ENCODE data around the gene ZNF714.

Gene ZNF714

GRCh38 chr19:21082011-21082975 lies at the start of gene ZNF714:
TSS of gene ZNF714 (plus strand) at chr19:21082203. CDS start at chr19:21098269, 16,066 bp downstream.
- H3K4me1 ChIP-seq = peaks cover 0 to 20% (median 15%) of the 10 kb centered on the region in 10 experiments; a peak in 18 of 20 replicates
- no peaks in the 10 kb centered on the region for H3K27me3 ChIP-seq
- H3K36me3 ChIP-seq = peaks cover 39 to 83% (median 61%) of the 10 kb centered on the region in 11 experiments
- peaks cover 0 to 5% (median 0%) of the 10 kb centered on the region in 11 experiments; a peak in 3 of 22 replicates for H3K9me3 ChIP-seq (replicated peaks in 1 of 11)
- H3K9ac ChIP-seq = peak within 1 kb of the TSS; percentile 79 to 87 (median 85)
- H3K4me3 ChIP-seq = peak within 1 kb of the TSS; percentile 60 to 75 (median 68)
- H4K20me1 ChIP-seq = no peaks in the 10 kb centered on the region
- peak within 1 kb of the TSS; percentile 32 to 69 (median 63) for H3K4me2 ChIP-seq
- no peak for TF ChIP-seq Cebpa-rat (IDR thresholded peaks at IDR 0.05)
- H3K27ac ChIP-seq = peak within 1 kb of the TSS; percentile 69 to 88 (median 82); a peak in 21 of 22 replicates

- Histone ChIP-seq H3K9me3 (replicated peaks in 1 of 11) (peaks cover 94 to 99% (median 96%) of the 10 kb centered on the region in 11 experiments), H3K9ac (no peak overlapping the region), H3K36me3 (peaks cover 92 to 99% (median 96%) of the 10 kb centered on the region in 11 experiments), H4K20me1 (peaks cover 0 to 30% (median 0%) of the 10 kb centered on the region in 11 experiments; a peak in 4 of 22 replicates), H3K4me2 (no peak overlapping the region), H3K4me3 (peak overlapping the region in 1 of 10 experiments; percentile 7; a peak in 2 of 20 replicates), H3K27me3 (no peaks in the 10 kb centered on the region), H3K27ac (no peak overlapping the region), H3K4me1 (peaks cover 0 to 7% (median 0%) of the 10 kb centered on the region in 10 experiments; a peak in 2 of 20 replicates)
- no peak for TF ChIP-seq Cebpa-rat (IDR thresholded peaks at IDR 0.05)
Measured at GRCh38 chr19:21045028-21045427, 37.0 kb upstream of the ZNF714 start.

GRCh38 chr19:21046489-21046888 lies 35.5 kb upstream of the ZNF714 start:
- Histone ChIP-seq H3K9me3 (replicated peaks in 1 of 11) (peaks cover 95 to 99% (median 97%) of the 10 kb centered on the region in 11 experiments), H3K4me1 (peaks cover 0 to 7% (median 0%) of the 10 kb centered on the region in 10 experiments; a peak in 2 of 20 replicates), H4K20me1 (peaks cover 0 to 30% (median 0%) of the 10 kb centered on the region in 11 experiments; a peak in 4 of 22 replicates), H3K9ac (no peak overlapping the region), H3K27me3 (no peaks in the 10 kb centered on the region), H3K27ac (no peak overlapping the region), H3K36me3 (peaks cover 94 to 99% (median 96%) of the 10 kb centered on the region in 11 experiments), H3K4me3 (peak overlapping the region in 1 of 10 experiments; percentile 28; a peak in 1 of 20 replicates), H3K4me2 (no peak overlapping the region)
- no peak for TF ChIP-seq Cebpa-rat (IDR thresholded peaks at IDR 0.05)

GRCh38 chr19:21047716-21048115 lies 34.3 kb upstream of the ZNF714 start:
- peaks cover 0 to 30% (median 0%) of the 10 kb centered on the region in 11 experiments; a peak in 4 of 22 replicates for H4K20me1 ChIP-seq
- peak overlapping the region in 4 of 10 experiments; percentile 1 to 16 (median 10); a peak in 2 of 20 replicates for H3K4me3 ChIP-seq
- no peak overlapping the region for H3K27ac ChIP-seq
- peak overlapping the region in 2 of 11 experiments; percentile 2 to 40; a peak in 1 of 22 replicates for H3K4me2 ChIP-seq
- no peaks in the 10 kb centered on the region for H3K27me3 ChIP-seq
- peaks cover 0 to 7% (median 0%) of the 10 kb centered on the region in 10 experiments; a peak in 2 of 20 replicates for H3K4me1 ChIP-seq
- peaks cover 94 to 99% (median 96%) of the 10 kb centered on the region in 11 experiments for H3K36me3 ChIP-seq
- H3K9ac ChIP-seq = no peak overlapping the region
- no peak for TF ChIP-seq Cebpa-rat (IDR thresholded peaks at IDR 0.05)
- peaks cover 95 to 99% (median 97%) of the 10 kb centered on the region in 11 experiments for H3K9me3 ChIP-seq (replicated peaks in 1 of 11)

GRCh38 chr19:21052902-21053301 lies 29.1 kb upstream of the ZNF714 start:
- Histone ChIP-seq H3K4me2 (no peak overlapping the region), H3K36me3 (peaks cover 90 to 99% (median 94%) of the 10 kb centered on the region in 11 experiments)
- TF ChIP-seq Cebpa-rat (IDR thresholded peaks at IDR 0.05) = no peak

GRCh38 chr19:21065336-21065735 lies 16.7 kb upstream of the ZNF714 start:
- Histone ChIP-seq H3K36me3 (peaks cover 67 to 100% (median 82%) of the 10 kb centered on the region in 11 experiments), H3K4me3 (no peak overlapping the region), H4K20me1 (no peaks in the 10 kb centered on the region), H3K4me2 (no peak overlapping the region), H3K27me3 (no peaks in the 10 kb centered on the region), H3K9me3 (replicated peaks in 1 of 11) (peaks cover 36 to 48% (median 41%) of the 10 kb centered on the region in 11 experiments), H3K4me1 (no peaks in the 10 kb centered on the region), H3K27ac (no peak overlapping the region), H3K9ac (no peak overlapping the region)
- TF ChIP-seq Cebpa-rat (IDR thresholded peaks at IDR 0.05) = no peak

More at GRCh38 chr19:21052902-21053301, 29.1 kb upstream of the ZNF714 start:
- H3K9ac ChIP-seq = no peak overlapping the region
- H3K9me3 ChIP-seq (replicated peaks in 1 of 11) = peaks cover 93 to 99% (median 96%) of the 10 kb centered on the region in 11 experiments
- H3K27me3 ChIP-seq = no peaks in the 10 kb centered on the region; a peak in 1 of 22 replicates
- H3K4me1 ChIP-seq = no peaks in the 10 kb centered on the region
- no peak overlapping the region for H3K27ac ChIP-seq
- no peaks in the 10 kb centered on the region; a peak in 2 of 22 replicates for H4K20me1 ChIP-seq
- no peak overlapping the region; a peak in 1 of 20 replicates for H3K4me3 ChIP-seq

GRCh38 chr19:21084343-21084742 lies 2.3 kb downstream of the ZNF714 start:
- H3K9me3 ChIP-seq (replicated peaks in 1 of 11) = peaks cover 0 to under 1% (median 0%) of the 10 kb centered on the region in 11 experiments; a peak in 1 of 22 replicates
- peaks cover 40 to 74% (median 59%) of the 10 kb centered on the region in 11 experiments for H3K36me3 ChIP-seq
- no peaks in the 10 kb centered on the region for H3K27me3 ChIP-seq
- H3K9ac ChIP-seq = no peak overlapping the region
- H3K27ac ChIP-seq = peak overlapping the region in 2 of 11 experiments; percentile 20 to 53; a peak in 1 of 22 replicates
- H3K4me1 ChIP-seq = peaks cover 0 to 20% (median 15%) of the 10 kb centered on the region in 10 experiments; a peak in 18 of 20 replicates
- no peak overlapping the region for H3K4me3 ChIP-seq
- no peaks in the 10 kb centered on the region for H4K20me1 ChIP-seq
- peak overlapping the region in 6 of 11 experiments; percentile 58 to 69 (median 64); a peak in 5 of 22 replicates for H3K4me2 ChIP-seq
- TF ChIP-seq Cebpa-rat (IDR thresholded peaks at IDR 0.05) = no peak

GRCh38 chr19:21087871-21088270 lies 5.9 kb downstream of the ZNF714 start:
- Histone ChIP-seq H3K4me1 (peaks cover 0 to 19% (median 15%) of the 10 kb centered on the region in 10 experiments; a peak in 18 of 20 replicates), H3K27ac (no peak overlapping the region), H3K4me3 (no peak overlapping the region), H3K36me3 (peaks cover 33 to 74% (median 54%) of the 10 kb centered on the region in 11 experiments), H3K9me3 (replicated peaks in 1 of 11) (no peaks in the 10 kb centered on the region), H4K20me1 (no peaks in the 10 kb centered on the region), H3K4me2 (no peak overlapping the region), H3K9ac (no peak overlapping the region), H3K27me3 (no peaks in the 10 kb centered on the region)
- TF ChIP-seq Cebpa-rat (IDR thresholded peaks at IDR 0.05) = no peak

Data from BLaER1 treated with 17β-estradiol and CSF1 and Interleukin-3, amounts not matched to agents 10 nM and 100 nM (cell line).